Retinal pigment epithelial cell (primary cell): Measurements from ENCODE around the gene COG8.
"Not testable (repeated sequence)": the region's sequence is repeated elsewhere in the genome, so short reads cannot be mapped to it uniquely, and the experiment has no call there.

ENCODE experiments used
- DNase-seq: peaks from one replicate; pipeline ENCODE4 v3.0.0-alpha.2; 2010; ENCODE audit warnings: low read depth
- H3K4me3 ChIP-seq: 2 replicates; pipeline ENCODE4 v1.5.1; 2011; ENCODE audit warnings: mild to moderate bottlenecking, low read length, control low read depth, moderate library complexity
- CTCF ChIP-seq: conservative IDR thresholded peaks from 2 replicates; pipeline ENCODE4 v1.5.1; 2011; ENCODE audit warnings: low read depth, low read length, control low read depth, inconsistent platforms

The COG8 gene

GRCh38 chr16:69307091-69307490, 32.3 kb downstream of the COG8 start:
- TF ChIP-seq CTCF = no peak
- no peak for DNase-seq
- H3K4me3 ChIP-seq = no peak overlapping the region

GRCh38 chr16:69306031-69306430, 33.3 kb downstream of the COG8 start:
- DNase-seq = no peak
- no peak overlapping the region for H3K4me3 ChIP-seq
- TF ChIP-seq CTCF = no peak

GRCh38 chr16:69302301-69302700, 37.1 kb downstream of the COG8 start:
- TF ChIP-seq CTCF = no peak
- DNase-seq = no peak
- H3K4me3 ChIP-seq = no peak overlapping the region

GRCh38 chr16:69301861-69302260, 37.5 kb downstream of the COG8 start:
- no peak overlapping the region for H3K4me3 ChIP-seq

GRCh38 chr16:69301187-69301586, 38.2 kb downstream of the COG8 start:
- no peak overlapping the region for H3K4me3 ChIP-seq
- no peak for DNase-seq
- TF ChIP-seq CTCF = no peak

More at GRCh38 chr16:69301861-69302260, 37.5 kb downstream of the COG8 start:
- TF ChIP-seq CTCF = no peak
- DNase-seq = no peak

GRCh38 chr16:69298261-69298660, 41.1 kb downstream of the COG8 start:
- TF ChIP-seq CTCF = no peak
- no peak for DNase-seq
- H3K4me3 ChIP-seq = no peak overlapping the region

GRCh38 chr16:69296771-69297170, 42.6 kb downstream of the COG8 start:
- not testable (repeated sequence) for H3K4me3 ChIP-seq, DNase-seq

GRCh38 chr16:69294051-69294450, 45.3 kb downstream of the COG8 start:
- TF ChIP-seq CTCF = no peak
- no peak overlapping the region for H3K4me3 ChIP-seq
- DNase-seq = no peak
